Mesothelial cell of epicardium (in vitro differentiated cells): Measurements from ENCODE around the gene GLT8D1. TPM values are rescaled to one million over a fixed set of nuclear protein-coding genes. Genes with fewer than 3 reads are reported as not detected.

Experiments used
- DNase-seq, 2 experiments: peaks; one replicate each; pipeline ENCODE4 v3.0.0; 2021; ENCODE audit warnings: low spot score in 2 of 2; ENCODE audit not compliant: unreplicated experiment in 2 of 2
- H3K27ac Mint-ChIP-seq: 2 replicates; pipeline ENCODE4 v1.8.0; 2021; ENCODE audit warnings: mixed read lengths
- H3K27me3 Mint-ChIP-seq: 2 replicates; pipeline ENCODE4 v1.8.0; 2021; ENCODE audit warnings: low read depth, mixed read lengths
- H3K36me3 Mint-ChIP-seq: 2 replicates; pipeline ENCODE4 v1.8.0; 2021; ENCODE audit warnings: mixed read lengths
- H3K4me1 Mint-ChIP-seq: 2 replicates; pipeline ENCODE4 v1.8.0; 2021; ENCODE audit warnings: mixed read lengths
- H3K4me3 Mint-ChIP-seq: 2 replicates; pipeline ENCODE4 v1.8.0; 2021; ENCODE audit warnings: mild to moderate bottlenecking, moderate library complexity, mixed read lengths
- H3K9me3 Mint-ChIP-seq: 2 replicates; pipeline ENCODE4 v1.8.0; 2021; ENCODE audit warnings: mixed read lengths
- total RNA-seq: library from RNA; stranded (reverse); gene quantifications from 3 replicates; pipeline ENCODE4 v1.2.1, GENCODE V29; 2021
- TF ChIP-seq, protein P1 (sequence below): fragments of 200-600 bp; sonication (generic); IDR thresholded peaks from one replicate; pipeline ENCODE4 v1.5.0; 2021; ENCODE audit warnings: antibody characterized with exemption; ENCODE audit not compliant: unreplicated experiment

The GLT8D1 gene
- total RNA-seq, 1 donor from 2014 or later = 79.2 TPM

DNA sequence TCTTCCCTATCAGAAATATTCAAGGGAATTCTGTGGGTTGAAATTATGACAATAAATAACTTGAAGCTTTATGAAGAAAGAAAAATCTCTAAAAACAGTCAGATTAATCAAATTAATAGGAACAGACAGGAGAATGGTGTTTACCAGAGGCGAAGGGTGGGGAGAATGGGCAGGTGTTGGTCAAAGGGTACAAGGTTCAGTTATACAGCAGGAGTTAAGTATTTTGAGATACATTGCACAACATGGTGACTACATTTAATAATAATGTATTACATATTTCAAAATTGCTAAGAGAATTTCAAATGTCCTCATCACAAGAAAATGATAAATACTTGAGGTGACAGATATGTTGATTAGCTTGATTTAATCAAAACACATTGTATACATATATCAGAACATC is 18.9 kb upstream of the GLT8D1 start:
- Mint-ChIP-seq H3K36me3 (peaks cover 48% of the 10 kb centered on the region), H3K4me1 (no peaks in the 10 kb centered on the region), H3K4me3 (no peak overlapping the region), H3K27me3 (no peaks in the 10 kb centered on the region), H3K9me3 (peaks cover 19% of the 10 kb centered on the region), H3K27ac (no peak overlapping the region)
- TF ChIP-seq, protein P1, sequence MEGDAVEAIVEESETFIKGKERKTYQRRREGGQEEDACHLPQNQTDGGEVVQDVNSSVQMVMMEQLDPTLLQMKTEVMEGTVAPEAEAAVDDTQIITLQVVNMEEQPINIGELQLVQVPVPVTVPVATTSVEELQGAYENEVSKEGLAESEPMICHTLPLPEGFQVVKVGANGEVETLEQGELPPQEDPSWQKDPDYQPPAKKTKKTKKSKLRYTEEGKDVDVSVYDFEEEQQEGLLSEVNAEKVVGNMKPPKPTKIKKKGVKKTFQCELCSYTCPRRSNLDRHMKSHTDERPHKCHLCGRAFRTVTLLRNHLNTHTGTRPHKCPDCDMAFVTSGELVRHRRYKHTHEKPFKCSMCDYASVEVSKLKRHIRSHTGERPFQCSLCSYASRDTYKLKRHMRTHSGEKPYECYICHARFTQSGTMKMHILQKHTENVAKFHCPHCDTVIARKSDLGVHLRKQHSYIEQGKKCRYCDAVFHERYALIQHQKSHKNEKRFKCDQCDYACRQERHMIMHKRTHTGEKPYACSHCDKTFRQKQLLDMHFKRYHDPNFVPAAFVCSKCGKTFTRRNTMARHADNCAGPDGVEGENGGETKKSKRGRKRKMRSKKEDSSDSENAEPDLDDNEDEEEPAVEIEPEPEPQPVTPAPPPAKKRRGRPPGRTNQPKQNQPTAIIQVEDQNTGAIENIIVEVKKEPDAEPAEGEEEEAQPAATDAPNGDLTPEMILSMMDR = no peak
- no peak for DNase-seq

GRCh38 chr3:52723935-52724334 is 18.3 kb upstream of the GLT8D1 start:
- DNase-seq = no peak
- H3K4me3 Mint-ChIP-seq = no peak overlapping the region
- H3K9me3 Mint-ChIP-seq = peaks cover 16% of the 10 kb centered on the region
- TF ChIP-seq, protein P1 = no peak
- H3K27ac Mint-ChIP-seq = no peak overlapping the region
- no peaks in the 10 kb centered on the region for H3K4me1 Mint-ChIP-seq
- H3K36me3 Mint-ChIP-seq = peaks cover 49% of the 10 kb centered on the region
- no peaks in the 10 kb centered on the region for H3K27me3 Mint-ChIP-seq

GRCh38 chr3:52722491-52722890 is 16.9 kb upstream of the GLT8D1 start:
- TF ChIP-seq, protein P1 = no peak
- Mint-ChIP-seq H3K9me3 (peaks cover 10% of the 10 kb centered on the region), H3K4me3 (no peak overlapping the region), H3K27me3 (no peaks in the 10 kb centered on the region), H3K27ac (no peak overlapping the region), H3K36me3 (peaks cover 40% of the 10 kb centered on the region), H3K4me1 (no peaks in the 10 kb centered on the region)
- no peak for DNase-seq

DNA sequence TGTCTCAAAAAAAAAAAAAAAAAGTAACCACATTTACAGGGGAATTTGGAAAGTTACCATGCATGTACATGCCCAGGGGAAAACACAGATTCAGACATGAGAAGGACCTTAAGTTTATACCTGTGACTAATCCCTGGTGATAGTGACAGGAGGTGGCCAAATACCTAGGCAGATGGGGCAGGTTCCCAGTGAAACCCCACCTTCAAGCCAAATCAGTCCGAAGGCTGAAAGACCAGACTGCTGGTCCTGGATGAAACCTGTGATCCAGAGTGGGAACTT is 16.1 kb upstream of the GLT8D1 start:
- H3K27me3 Mint-ChIP-seq = no peaks in the 10 kb centered on the region
- TF ChIP-seq, protein P1 = no peak
- H3K4me3 Mint-ChIP-seq = no peak overlapping the region
- no peaks in the 10 kb centered on the region for H3K4me1 Mint-ChIP-seq
- peaks cover 35% of the 10 kb centered on the region for H3K36me3 Mint-ChIP-seq
- H3K9me3 Mint-ChIP-seq = peaks cover 10% of the 10 kb centered on the region
- no peak overlapping the region for H3K27ac Mint-ChIP-seq
- no peak for DNase-seq

GRCh38 chr3:52721002-52721729 is 15.6 kb upstream of the GLT8D1 start:
- TF ChIP-seq, protein P1 = no peak
- H3K36me3 Mint-ChIP-seq = peaks cover 35% of the 10 kb centered on the region
- DNase-seq = no peak
- H3K27me3 Mint-ChIP-seq = no peaks in the 10 kb centered on the region
- H3K4me1 Mint-ChIP-seq = no peaks in the 10 kb centered on the region
- H3K4me3 Mint-ChIP-seq = no peak overlapping the region
- H3K27ac Mint-ChIP-seq = no peak overlapping the region
- H3K9me3 Mint-ChIP-seq = peaks cover 9% of the 10 kb centered on the region

DNA sequence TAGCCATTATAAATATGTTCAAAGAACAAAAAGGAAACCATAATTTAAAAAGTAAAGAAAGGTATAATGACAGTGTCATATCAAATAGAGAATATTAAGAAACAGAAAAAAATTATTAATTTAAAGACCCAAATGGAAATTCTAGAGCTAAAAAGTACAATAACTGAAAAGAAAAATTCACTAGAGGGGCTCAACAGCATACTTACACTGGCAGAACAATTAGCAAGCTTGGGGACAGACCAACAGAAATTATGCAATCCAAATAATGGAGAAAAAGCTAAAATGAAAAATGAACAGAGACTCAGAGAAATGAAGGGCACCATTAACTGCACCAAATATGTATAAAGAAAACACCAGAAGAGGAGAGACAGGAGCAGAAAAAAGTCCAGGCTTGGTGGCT is 14.0 kb upstream of the GLT8D1 start:
- no peak for DNase-seq
- peaks cover 30% of the 10 kb centered on the region for H3K36me3 Mint-ChIP-seq
- H3K4me3 Mint-ChIP-seq = no peak overlapping the region
- H3K4me1 Mint-ChIP-seq = no peaks in the 10 kb centered on the region
- peaks cover 4% of the 10 kb centered on the region for H3K9me3 Mint-ChIP-seq
- TF ChIP-seq, protein P1 = no peak
- H3K27me3 Mint-ChIP-seq = no peaks in the 10 kb centered on the region
- H3K27ac Mint-ChIP-seq = no peak overlapping the region
